Kidney tubule cell (primary cell): ENCODE measurements around the gene HTR7.
"Not testable (repeated sequence)": the region's sequence is repeated elsewhere in the genome, so short reads cannot be mapped to it uniquely, and the experiment has no call there.

Experiments used
- DNase-seq: peaks from one replicate; pipeline ENCODE4 v3.0.0-alpha.2; 2018; ENCODE audit warnings: low spot score

HTR7 gene

GRCh38 chr10:90858461-90858968 lies 676 bp upstream of the HTR7 start:
- no peak for DNase-seq

GRCh38 chr10:90856964-90857634 lies 740 bp downstream of the HTR7 start:
- DNase-seq, result no peak

GRCh38 chr10:90856261-90856660 lies 1.6 kb downstream of the HTR7 start:
- no peak for DNase-seq

DNA sequence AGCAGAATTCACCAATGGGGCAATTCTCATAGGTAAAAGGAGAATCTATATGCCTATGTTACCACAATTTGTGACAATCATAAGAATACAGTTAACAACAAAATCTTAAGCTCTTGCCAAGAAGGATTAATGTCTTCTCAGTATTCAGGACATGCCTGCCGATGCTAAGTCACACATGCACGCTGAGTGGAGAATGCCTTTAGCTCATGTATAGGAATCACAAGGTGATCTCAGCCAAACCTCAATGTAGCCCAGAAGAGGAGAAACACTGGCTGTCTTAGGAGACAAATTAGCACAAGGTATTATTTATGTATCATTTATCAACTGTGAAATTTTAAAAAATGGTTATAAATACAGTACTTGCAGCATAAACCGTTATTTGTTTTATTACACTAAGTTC lies 2.7 kb downstream of the HTR7 start:
- no peak for DNase-seq

DNA sequence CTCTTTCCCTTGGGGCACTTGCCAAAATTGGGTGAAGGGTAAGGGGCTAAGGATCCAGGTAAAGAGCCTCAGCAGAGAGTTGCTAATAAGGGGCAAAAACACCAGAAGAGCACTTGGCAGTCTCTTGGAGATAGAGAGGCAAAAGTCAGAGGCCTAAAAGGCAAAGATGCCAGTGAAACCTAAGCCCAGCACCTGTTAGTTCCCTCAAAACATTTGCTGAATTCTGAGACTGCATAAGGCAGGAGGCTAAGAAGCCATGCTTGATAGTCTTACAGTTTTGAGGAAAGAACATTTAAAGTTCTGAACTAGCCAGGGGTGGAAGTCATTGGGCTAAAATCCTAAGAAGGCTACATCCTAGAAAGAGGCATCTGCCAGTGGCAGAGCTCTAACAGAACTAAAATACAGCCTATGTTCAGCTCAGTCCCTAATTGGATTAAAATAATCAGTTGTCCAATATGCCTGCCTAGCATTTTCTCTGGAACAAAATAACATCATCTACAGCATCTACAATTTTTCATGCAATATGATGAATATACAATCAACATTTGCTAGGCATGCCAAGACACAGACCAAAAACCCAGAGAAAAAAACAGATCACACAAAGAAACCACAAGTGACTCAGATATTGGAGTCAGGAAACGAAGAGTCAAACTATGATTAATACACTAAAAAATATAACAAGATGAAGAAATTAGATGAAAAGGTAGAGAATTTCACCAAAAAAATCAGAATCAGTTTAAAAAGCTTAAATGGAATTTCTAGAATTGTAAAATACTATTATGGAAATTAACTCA lies 7.7 kb downstream of the HTR7 start:
- DNase-seq, result no peak

- DNase-seq, result peak; percentile 52
Observed at GRCh38 chr10:90847436-90847835, 10.4 kb downstream of the HTR7 start.

DNA sequence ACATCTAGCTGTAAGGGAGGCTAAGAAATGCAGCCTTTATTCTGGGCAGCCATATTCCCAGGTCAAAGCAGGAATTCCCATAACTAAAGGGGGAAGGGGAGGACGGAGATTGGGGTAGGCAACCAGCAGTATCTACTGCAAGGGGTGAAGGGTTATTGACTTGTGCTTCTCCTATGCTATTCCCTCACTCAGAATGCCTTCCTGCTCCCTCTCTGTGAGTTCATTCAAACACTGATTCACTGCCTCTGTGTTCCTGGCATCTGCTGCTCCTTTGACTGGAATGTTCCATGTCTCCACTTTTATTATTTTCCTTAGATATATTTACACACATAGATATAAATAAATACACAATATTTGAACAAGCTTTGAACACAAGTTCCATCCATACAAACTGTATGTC lies 11.1 kb downstream of the HTR7 start:
- DNase-seq, result no peak

- DNase-seq, result no peak
Observed at GRCh38 chr10:90845726-90846125, 12.1 kb downstream of the HTR7 start.

- DNase-seq, result no peak
Observed at GRCh38 chr10:90842725-90843124, 15.1 kb downstream of the HTR7 start.

DNA sequence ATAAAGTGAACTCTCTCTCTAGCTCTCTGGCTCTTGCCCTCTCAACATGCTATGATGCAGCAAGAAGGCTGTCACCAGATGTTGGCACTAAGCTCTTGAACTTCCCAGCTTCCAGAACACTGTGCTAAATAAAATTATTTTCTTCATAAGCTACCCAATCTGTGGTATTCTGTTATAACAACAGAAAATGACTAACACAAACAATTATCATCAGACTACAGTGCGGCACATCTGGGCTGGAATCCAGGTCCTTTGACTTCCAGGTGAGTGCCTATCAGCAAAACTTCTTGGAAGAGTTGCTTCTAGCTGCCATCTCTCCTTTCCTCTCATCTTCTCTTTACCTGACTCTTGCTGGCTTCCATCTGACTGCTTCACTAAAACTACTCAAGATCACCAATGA lies 20.4 kb downstream of the HTR7 start:
- DNase-seq, result no peak

GRCh38 chr10:90834326-90834725 lies 23.5 kb downstream of the HTR7 start:
- DNase-seq, result no peak

DNA sequence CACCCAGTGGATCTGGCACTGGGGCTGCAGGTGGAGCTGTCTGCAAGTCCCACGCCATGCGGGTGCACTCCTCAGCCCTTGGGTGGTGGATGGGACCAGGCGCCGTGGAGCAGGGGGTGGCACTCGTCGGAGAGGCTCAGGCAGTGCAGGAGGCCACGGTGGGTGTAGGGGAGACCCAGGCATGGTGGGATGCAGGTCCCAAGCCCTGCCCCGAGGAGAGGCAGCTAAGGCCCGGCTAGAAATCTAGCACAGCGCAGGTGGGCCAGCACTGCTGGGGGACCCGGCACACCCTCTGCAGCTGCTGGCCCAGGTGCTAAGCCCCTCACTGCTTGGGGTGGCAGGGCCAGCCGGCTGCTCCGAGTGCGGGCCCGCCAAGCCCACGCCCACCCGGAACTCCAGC lies 25.7 kb downstream of the HTR7 start:
- no peak for DNase-seq

DNA sequence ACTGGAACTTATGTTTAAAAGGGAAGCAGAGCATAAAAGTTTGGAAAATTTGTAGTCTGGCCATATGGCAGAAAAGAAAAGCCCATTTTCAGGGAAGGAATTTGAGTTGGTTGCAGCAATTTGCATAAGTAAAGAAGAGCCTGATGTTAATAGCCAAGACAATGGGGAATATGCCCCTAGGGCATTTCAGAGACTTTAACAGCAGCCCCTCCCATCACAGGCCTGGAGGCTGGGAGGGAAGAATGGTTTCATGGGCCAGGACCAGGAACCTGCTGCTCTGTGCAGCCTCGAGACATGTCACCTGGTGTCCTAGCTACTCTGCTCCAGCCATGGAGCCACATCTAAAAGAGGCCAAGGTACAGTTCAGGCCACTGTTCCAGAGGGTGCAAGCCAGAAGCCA lies 35.3 kb downstream of the HTR7 start:
- DNase-seq, result no peak

GRCh38 chr10:90821864-90822263 lies 36.0 kb downstream of the HTR7 start:
- not testable (repeated sequence) for DNase-seq

GRCh38 chr10:90819911-90820310 lies 37.9 kb downstream of the HTR7 start:
- no peak for DNase-seq

GRCh38 chr10:90818736-90819135 lies 39.1 kb downstream of the HTR7 start:
- no peak for DNase-seq

DNA sequence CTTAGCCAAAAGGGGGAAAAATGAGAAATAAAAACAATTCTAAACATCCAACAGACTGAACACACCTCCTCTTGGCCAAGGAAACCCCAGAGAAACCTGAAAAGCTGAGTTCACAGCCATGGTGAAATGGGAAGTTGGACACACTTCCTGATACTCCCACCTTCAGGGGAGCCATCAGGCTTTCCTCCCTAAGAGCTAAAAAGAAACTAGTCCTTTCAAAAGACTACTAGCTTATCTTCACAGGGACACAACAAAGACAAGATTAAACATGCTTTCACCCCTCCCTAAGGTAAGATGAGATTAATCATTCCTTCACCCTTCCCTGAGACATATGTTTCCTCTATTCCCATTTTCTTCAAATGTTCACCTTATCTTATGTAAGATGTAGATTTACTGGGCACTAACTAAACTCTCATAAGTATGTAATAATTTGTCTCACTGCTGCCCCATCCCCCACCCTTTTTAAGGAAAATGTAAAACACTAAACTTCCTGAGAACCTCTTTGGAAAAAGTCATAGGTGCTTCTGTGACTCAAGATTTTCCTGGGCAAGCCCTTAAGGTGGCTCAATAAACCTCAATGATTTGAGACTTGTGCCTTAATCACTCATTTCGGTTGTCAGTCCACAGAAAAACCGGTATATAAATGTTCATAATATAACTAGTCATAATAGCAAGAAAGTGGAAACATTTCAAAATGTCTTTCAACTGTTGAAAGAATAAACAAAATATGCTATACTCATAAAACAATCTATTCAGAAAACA lies 40.5 kb downstream of the HTR7 start:
- DNase-seq, result no peak

DNA sequence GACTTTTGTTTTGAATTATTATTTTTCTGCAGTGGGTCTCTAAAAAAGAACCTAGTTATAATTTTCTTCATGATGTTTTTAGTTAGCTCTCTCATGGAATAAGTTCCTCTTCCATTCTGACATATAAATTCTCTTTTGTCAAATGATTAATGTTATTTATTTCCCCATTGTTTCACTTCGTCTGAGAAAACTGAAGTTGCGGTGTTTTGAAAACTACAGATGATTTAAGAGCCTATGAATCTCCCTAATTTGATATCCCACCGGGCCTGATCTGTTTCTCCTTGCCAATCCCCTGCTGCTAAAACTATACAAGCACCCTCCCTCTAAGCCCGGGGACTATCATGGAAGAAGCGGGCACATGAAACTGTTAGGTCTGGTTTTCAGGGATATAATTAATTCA lies 41.4 kb downstream of the HTR7 start:
- DNase-seq, result no peak

- DNase-seq, result no peak
Observed at GRCh38 chr10:90813594-90814365, 44.1 kb downstream of the HTR7 start.

DNA sequence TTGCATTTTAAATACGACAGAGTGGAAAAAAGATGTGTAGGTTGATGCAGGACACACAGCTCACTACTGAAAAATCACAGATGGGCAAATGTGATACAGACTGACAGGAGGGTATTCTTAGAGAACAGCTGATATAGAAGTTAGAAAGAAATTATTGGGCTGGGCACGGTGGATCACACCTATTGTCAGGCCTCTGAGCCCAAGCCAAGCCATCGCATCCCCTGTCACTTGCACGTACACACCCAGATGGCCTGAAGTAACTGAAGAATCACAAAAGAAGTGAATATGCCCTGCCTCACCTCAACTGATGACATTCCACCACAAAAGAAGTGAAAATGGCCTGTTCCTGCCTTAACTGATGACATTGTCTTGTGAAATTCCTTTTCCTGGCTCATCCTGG lies 50.7 kb downstream of the HTR7 start:
- not testable (repeated sequence) for DNase-seq

DNA sequence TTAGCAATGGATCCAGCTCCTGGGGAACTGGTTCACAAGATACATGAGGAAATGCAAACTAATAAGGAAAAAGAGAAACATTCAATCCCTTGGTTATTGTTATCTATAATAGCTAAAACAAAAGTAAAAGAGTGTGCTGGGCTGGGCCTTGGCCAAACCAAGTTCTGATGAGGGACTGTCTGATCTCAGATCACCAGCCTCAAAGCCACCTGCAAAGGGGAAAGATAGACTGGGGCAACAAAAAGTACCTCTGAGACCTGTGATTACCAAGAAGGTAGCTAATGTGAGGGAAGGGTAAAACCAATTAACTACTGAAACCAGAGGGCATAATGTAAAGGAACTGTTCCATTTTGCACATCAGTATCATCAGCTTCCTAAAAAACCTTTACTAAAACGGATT lies 51.2 kb downstream of the HTR7 start:
- DNase-seq, result no peak

GRCh38 chr10:90805206-90805605 lies 52.6 kb downstream of the HTR7 start:
- no peak for DNase-seq
